IgD-negative memory B cell (primary cell): ENCODE measurements around the gene GFER. TPM values are rescaled to one million over a fixed set of nuclear protein-coding genes. Genes with fewer than 3 reads are reported as not detected.
A peak's percentile ranks its signal among the peaks of the same experiment; 100 is the strongest.
"Not testable (repeated sequence)": the region's sequence is repeated elsewhere in the genome, so short reads cannot be mapped to it uniquely, and the experiment has no call there.

Experiments used
- H3K27ac Mint-ChIP-seq, 3 donors: one replicate each; pipeline ENCODE4 v1.8.0; 2020 to 2022; ENCODE audit warnings: mild to moderate bottlenecking in 3 of 3, mixed read lengths in 3 of 3, moderate library complexity in 1 of 3
- H3K27me3 Mint-ChIP-seq: one replicate; pipeline ENCODE4 v1.8.0; 2021; ENCODE audit warnings: mixed read lengths
- H3K36me3 Mint-ChIP-seq: one replicate; pipeline ENCODE4 v1.8.0; 2020; ENCODE audit warnings: mild to moderate bottlenecking, mixed read lengths
- H3K4me1 Mint-ChIP-seq, 3 donors: one replicate each; pipeline ENCODE4 v1.8.0; 2020 to 2022; ENCODE audit warnings: mixed read lengths in 3 of 3, mild to moderate bottlenecking in 1 of 3
- H3K4me3 Mint-ChIP-seq, 4 donors: one replicate each; pipeline ENCODE4 v1.8.0; 2020 to 2022; ENCODE audit warnings: mild to moderate bottlenecking in 4 of 4, mixed read lengths in 4 of 4, moderate library complexity in 3 of 4
- H3K9me3 Mint-ChIP-seq, 3 donors: one replicate each; pipeline ENCODE4 v1.8.0; 2020 to 2021; ENCODE audit warnings: mixed read lengths in 3 of 3, mild to moderate bottlenecking in 1 of 3
- polyA plus RNA-seq: library from polyadenylated mRNA; unstranded; fragments of 300-500 nt; fragmentation: Illumina TruSeq; gene quantifications from one replicate; pipeline ENCODE4 v1.2.3, GENCODE V29; 2021

GFER gene
- polyA plus RNA-seq, 1 donor from 2014 or later, result 39.0 TPM

DNA sequence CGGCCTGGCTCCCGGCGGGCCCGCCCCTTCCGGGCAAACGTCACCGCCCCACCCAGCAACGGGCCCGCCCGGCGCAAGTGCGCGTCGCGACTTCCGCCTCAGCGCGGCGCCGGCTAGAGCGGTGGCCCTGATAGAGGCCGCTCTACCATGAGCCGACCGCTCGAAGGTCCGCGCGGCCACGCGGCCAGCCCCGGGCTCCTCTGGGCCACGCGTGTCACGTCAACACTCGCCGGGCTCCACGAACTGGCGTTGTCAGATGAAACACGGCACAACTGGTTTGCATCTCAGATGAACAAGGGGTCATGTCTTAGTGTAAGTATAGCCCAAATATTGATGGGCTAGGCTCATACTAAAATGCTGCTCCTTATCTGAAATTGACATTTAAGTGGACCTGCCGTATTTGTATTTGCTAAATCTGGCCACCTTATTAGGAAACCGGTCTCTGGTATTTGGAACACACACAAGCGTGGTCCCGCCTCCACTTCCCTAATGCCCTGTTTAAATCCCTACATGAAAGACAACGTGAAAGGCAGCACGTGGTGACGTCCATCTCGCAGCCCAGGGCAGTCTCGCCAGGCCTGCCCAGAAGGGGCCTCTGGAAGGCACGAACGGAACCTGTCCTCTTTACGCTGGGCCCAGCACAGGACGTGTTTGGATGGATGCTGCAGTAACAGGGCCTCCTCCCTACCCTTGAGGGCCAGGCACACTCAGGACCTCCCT is 26.0 kb downstream of the GFER start, which contains the start of gene ZNF598:
Gene ZNF598, minus strand, starts transcription at position 31 of the 720 bp plus-strand sequence.
- Mint-ChIP-seq H3K4me1 (peaks cover 15 to 22% (median 20%) of the 10 kb centered on the region in 3 donors), H3K27ac (peak within 1 kb of the TSS; percentile 95 to 99 (median 98)), H3K4me3 (peak within 1 kb of the TSS; percentile 93 to 97 (median 95)), H3K36me3 (no peaks in the 10 kb centered on the region), H3K27me3 (no peaks in the 10 kb centered on the region), H3K9me3 (no peaks in the 10 kb centered on the region)

GRCh38 chr16:2011726-2012125 is 27.7 kb downstream of the GFER start:
- peaks cover 15 to 21% (median 19%) of the 10 kb centered on the region in 3 donors for H3K4me1 Mint-ChIP-seq
- H3K36me3 Mint-ChIP-seq, H3K27ac Mint-ChIP-seq, H3K9me3 Mint-ChIP-seq, H3K27me3 Mint-ChIP-seq: not testable (repeated sequence)
- peak overlapping the region in 1 of 4 donors; percentile 6 for H3K4me3 Mint-ChIP-seq

GRCh38 chr16:2013527-2013926 is 29.5 kb downstream of the GFER start:
- peak overlapping the region in 1 of 3 donors; percentile 35 for H3K27ac Mint-ChIP-seq
- no peaks in the 10 kb centered on the region for H3K9me3 Mint-ChIP-seq
- H3K27me3 Mint-ChIP-seq, result no peaks in the 10 kb centered on the region
- H3K4me1 Mint-ChIP-seq, result peaks cover 9 to 11% (median 9%) of the 10 kb centered on the region in 3 donors
- H3K36me3 Mint-ChIP-seq, result no peaks in the 10 kb centered on the region
- H3K4me3 Mint-ChIP-seq, result peak overlapping the region in 1 of 4 donors; percentile 60

- no peak overlapping the region for H3K4me3 Mint-ChIP-seq
- no peaks in the 10 kb centered on the region for H3K36me3 Mint-ChIP-seq
- H3K27ac Mint-ChIP-seq, result no peak overlapping the region
- no peaks in the 10 kb centered on the region for H3K9me3 Mint-ChIP-seq
- peaks cover 8% of the 10 kb centered on the region for H3K27me3 Mint-ChIP-seq
- peaks cover under 1 to 4% (median under 1%) of the 10 kb centered on the region in 3 donors for H3K4me1 Mint-ChIP-seq
These were observed 31.3 kb downstream of the GFER start for GRCh38 chr16:2015117-2015946.

GRCh38 chr16:2015947-2016208 is 31.9 kb downstream of the GFER start:
- no peak overlapping the region for H3K4me3 Mint-ChIP-seq
- no peaks in the 10 kb centered on the region for H3K36me3 Mint-ChIP-seq
- H3K9me3 Mint-ChIP-seq, result no peaks in the 10 kb centered on the region
- H3K27me3 Mint-ChIP-seq, result peaks cover 14% of the 10 kb centered on the region
- peaks cover 0 to 3% (median 2%) of the 10 kb centered on the region in 3 donors for H3K4me1 Mint-ChIP-seq
- no peak overlapping the region for H3K27ac Mint-ChIP-seq

DNA sequence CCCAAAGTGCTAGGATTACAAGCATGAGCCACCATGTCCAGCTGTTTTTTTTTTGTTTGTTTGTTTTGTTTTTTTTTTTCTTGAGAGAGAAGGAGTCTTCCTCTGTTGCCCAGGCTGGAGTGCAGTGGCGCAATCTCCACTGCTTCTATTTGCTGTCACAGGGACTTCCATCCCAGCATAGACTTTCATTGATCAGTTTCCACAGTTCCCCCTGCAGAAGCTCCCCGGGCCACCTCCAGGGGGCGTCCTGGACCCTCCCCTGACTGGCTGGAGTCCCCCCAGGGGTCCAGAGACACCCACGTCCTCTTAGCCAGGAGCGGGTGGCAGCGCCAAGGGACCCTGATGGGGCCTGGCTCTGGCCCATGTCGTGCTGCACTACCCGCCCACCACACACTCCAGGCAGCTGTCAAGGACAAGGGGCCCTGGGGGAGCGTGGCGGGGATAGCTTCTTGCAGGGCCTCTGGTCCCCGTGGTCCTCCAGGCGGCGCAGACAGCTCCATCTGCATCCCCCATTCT is 32.5 kb downstream of the GFER start:
- Mint-ChIP-seq H3K27me3 (peaks cover 18% of the 10 kb centered on the region), H3K4me1 (peaks cover 0 to 3% (median 2%) of the 10 kb centered on the region in 3 donors), H3K4me3 (no peak overlapping the region), H3K27ac (no peak overlapping the region), H3K36me3 (no peaks in the 10 kb centered on the region), H3K9me3 (no peaks in the 10 kb centered on the region)

DNA sequence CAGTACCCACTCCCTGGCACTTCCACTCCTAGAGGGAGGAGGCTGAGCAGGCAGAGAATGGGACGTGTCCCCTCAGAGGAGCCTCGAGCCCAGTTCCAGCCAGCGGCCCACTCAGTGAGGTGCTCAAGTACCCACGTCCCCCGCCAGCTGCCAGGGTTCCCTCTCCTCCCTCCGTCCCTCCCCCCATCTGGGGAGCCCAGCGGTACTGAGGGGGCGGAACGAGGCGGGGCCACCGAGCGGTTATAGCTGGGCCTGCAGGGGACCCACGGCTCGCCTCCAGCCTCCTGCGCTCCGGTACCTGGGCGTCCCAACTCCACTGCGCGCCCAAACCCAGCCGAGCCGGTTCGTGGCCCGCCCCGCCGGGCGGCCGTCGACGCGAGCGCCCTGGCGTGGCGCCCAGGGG is 35.5 kb downstream of the GFER start, which contains the start of gene NPW:
Gene NPW, plus strand, starts transcription at position 268 of the 403 bp plus-strand sequence.
- Mint-ChIP-seq H3K36me3 (no peaks in the 10 kb centered on the region), H3K4me1 (peaks cover 0 to 7% (median 7%) of the 10 kb centered on the region in 3 donors)

GRCh38 chr16:2019921-2020831 is 36.2 kb downstream of the GFER start:
- H3K4me1 Mint-ChIP-seq, result peaks cover 0 to 7% (median 7%) of the 10 kb centered on the region in 3 donors
- H3K4me3 Mint-ChIP-seq, result peak overlapping the region in 2 of 4 donors; percentile 17 to 71
- H3K36me3 Mint-ChIP-seq, result no peaks in the 10 kb centered on the region
- H3K27ac Mint-ChIP-seq, result peak overlapping the region in 1 of 3 donors; percentile 45
- peaks cover 22% of the 10 kb centered on the region for H3K27me3 Mint-ChIP-seq
- H3K9me3 Mint-ChIP-seq, result peaks cover 0 to 1% (median 0%) of the 10 kb centered on the region in 3 donors

More for the DNA sequence above, 35.5 kb downstream of the GFER start, which contains the start of gene NPW:
- peak within 1 kb of the TSS in 2 of 4 donors; percentile 17 to 71 for H3K4me3 Mint-ChIP-seq
- peaks cover 0 to 1% (median 0%) of the 10 kb centered on the region in 3 donors for H3K9me3 Mint-ChIP-seq
- H3K27me3 Mint-ChIP-seq, result peaks cover 22% of the 10 kb centered on the region
- peak within 1 kb of the TSS in 1 of 3 donors; percentile 45 for H3K27ac Mint-ChIP-seq

- H3K27ac Mint-ChIP-seq, result peak overlapping the region in 1 of 3 donors; percentile 81
- H3K36me3 Mint-ChIP-seq, result no peaks in the 10 kb centered on the region
- peaks cover 26% of the 10 kb centered on the region for H3K27me3 Mint-ChIP-seq
- peaks cover 0 to 11% (median 6%) of the 10 kb centered on the region in 3 donors for H3K4me1 Mint-ChIP-seq
- H3K4me3 Mint-ChIP-seq, result peak overlapping the region; percentile 11 to 86 (median 74)
- H3K9me3 Mint-ChIP-seq, result peaks cover 0 to 1% (median 0%) of the 10 kb centered on the region in 3 donors
These were observed 38.7 kb downstream of the GFER start for GRCh38 chr16:2022723-2023091.

DNA sequence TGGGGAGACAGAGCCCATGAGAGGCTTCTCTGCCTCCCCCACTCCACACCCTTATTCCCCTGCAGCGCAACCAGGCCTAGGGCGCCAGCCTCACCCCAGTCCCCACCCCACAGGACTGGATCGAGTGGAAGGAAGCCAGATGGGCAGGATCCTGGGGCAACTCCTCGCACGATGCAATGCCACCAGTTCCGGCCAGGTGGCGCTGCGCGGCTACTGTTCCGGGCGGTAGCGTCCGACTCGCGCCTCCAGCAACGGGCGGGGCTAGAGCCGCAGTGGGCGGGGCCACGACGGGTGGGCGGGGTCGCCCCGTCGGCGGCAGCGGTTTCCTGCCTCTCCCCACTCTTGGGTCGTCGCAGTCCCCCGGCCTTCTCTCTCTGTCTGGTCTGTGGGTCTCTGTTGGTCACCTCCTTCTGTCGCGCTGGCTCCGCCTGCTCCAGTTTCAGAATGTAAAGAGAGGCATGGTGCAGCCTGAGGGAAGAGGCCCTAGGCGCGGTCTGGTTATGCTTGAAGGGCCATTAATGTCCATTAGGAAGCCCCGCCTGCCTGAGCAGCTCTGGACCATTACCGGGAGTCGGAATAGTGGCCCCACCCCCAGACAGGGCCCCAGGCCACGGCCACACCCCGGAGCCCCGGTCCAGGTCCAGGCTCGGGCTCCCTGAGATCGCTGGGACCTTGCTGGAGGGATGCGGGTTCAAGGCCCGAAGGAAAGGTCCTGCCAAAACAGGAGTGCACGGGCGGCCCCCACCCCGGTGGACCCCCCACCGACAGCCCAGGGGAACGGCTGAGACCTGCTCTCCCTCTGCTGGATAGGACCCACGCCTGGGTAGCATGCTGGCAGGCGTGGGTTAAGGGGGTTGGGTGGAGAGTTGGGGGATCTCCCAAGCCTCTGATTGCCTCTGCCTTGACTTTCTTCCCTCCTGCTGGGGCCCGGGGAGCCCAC is 39.4 kb downstream of the GFER start:
- peaks cover 0 to 12% (median 6%) of the 10 kb centered on the region in 3 donors for H3K4me1 Mint-ChIP-seq
- H3K27me3 Mint-ChIP-seq, result peaks cover 27% of the 10 kb centered on the region
- peak overlapping the region in 1 of 3 donors; percentile 81 for H3K27ac Mint-ChIP-seq
- no peaks in the 10 kb centered on the region for H3K36me3 Mint-ChIP-seq
- H3K4me3 Mint-ChIP-seq, result peak overlapping the region; percentile 11 to 86 (median 76)
- H3K9me3 Mint-ChIP-seq, result peaks cover 0 to 1% (median 0%) of the 10 kb centered on the region in 3 donors

GRCh38 chr16:2024032-2024420 is 40.0 kb downstream of the GFER start:
- H3K27ac Mint-ChIP-seq, result no peak overlapping the region
- peaks cover 0 to 12% (median 5%) of the 10 kb centered on the region in 3 donors for H3K4me1 Mint-ChIP-seq
- peak overlapping the region in 1 of 4 donors; percentile 86 for H3K4me3 Mint-ChIP-seq

GRCh38 chr16:2025251-2025650 is 41.3 kb downstream of the GFER start:
- Mint-ChIP-seq H3K36me3 (no peaks in the 10 kb centered on the region), H3K27me3 (peaks cover 20% of the 10 kb centered on the region), H3K9me3 (peaks cover 0 to 1% (median 0%) of the 10 kb centered on the region in 3 donors), H3K27ac (peak overlapping the region in 1 of 3 donors; percentile 53), H3K4me3 (peak overlapping the region in 1 of 4 donors; percentile 28), H3K4me1 (peaks cover 0 to 12% (median 5%) of the 10 kb centered on the region in 3 donors)

More at GRCh38 chr16:2024032-2024420, 40.0 kb downstream of the GFER start:
- Mint-ChIP-seq H3K36me3 (no peaks in the 10 kb centered on the region), H3K27me3 (peaks cover 24% of the 10 kb centered on the region), H3K9me3 (peaks cover 0 to 1% (median 0%) of the 10 kb centered on the region in 3 donors)

GRCh38 chr16:2025878-2026460 is 42.0 kb downstream of the GFER start:
- Mint-ChIP-seq H3K36me3 (no peaks in the 10 kb centered on the region), H3K4me3 (peak overlapping the region in 2 of 4 donors; percentile 74 to 87), H3K4me1 (peaks cover 0 to 9% (median 5%) of the 10 kb centered on the region in 3 donors), H3K9me3 (peaks cover 0 to 1% (median 0%) of the 10 kb centered on the region in 3 donors), H3K27ac (no peak overlapping the region), H3K27me3 (peaks cover 13% of the 10 kb centered on the region)
